Cardiac septum (tissue), 1 donor: ENCODE data around the gene ADGRG4. TPM values are rescaled to one million over a fixed set of nuclear protein-coding genes. Genes with fewer than 3 reads are reported as not detected.
"Not testable (repeated sequence)": the region's sequence is repeated elsewhere in the genome, so short reads cannot be mapped to it uniquely, and the experiment has no call there.

Experiments used
- DNase-seq: peaks from one replicate; pipeline ENCODE4 v3.0.0-alpha.2; 2020; ENCODE audit warnings: low spot score
- intact Hi-C: fragments of 100-400 bp; cut with DNase I; formaldehyde crosslinking; loops from one replicate; pipeline ENCODE4 v1.14.0; 2022
- long read RNA-seq: library from polyadenylated mRNA; unstranded; transcript quantifications from one replicate; pipeline ENCODE4 v2.0.0, GENCODE V29; 2021
- total RNA-seq: library from RNA; stranded (reverse); fragmentation: NEBNext Ultra II Directional; extraction: Animal tissue kit (Norgen Biotek cat#: 25700); gene quantifications from one replicate; pipeline ENCODE4 v1.2.1, GENCODE V29; 2021
- donor health status: DM: no; HTN: no; CAD: no.

ADGRG4 gene
- total RNA-seq, result 0.05 TPM
- long read RNA-seq, result 0 reads

GRCh38 chrX:136300721-136301120, at the start of gene ADGRG4:
ADGRG4 (plus strand) TSS chrX:136300963; CDS start chrX:136308778, 7,815 bp downstream.
- DNase-seq, intact Hi-C loops: not testable (repeated sequence)

GRCh38 chrX:136251041-136251991, 49.4 kb upstream of the ADGRG4 start, which contains the start of gene MAP7D3:
MAP7D3 (minus strand) TSS chrX:136251400; CDS start chrX:136251358, 42 bp downstream.
- DNase-seq, result peak; percentile 87

GRCh38 chrX:136255541-136255940, 45.2 kb upstream of the ADGRG4 start:
- intact Hi-C loops, result no loop called here
- DNase-seq, result no peak

More at GRCh38 chrX:136251041-136251991, 49.4 kb upstream of the ADGRG4 start, which contains the start of gene MAP7D3:
- intact Hi-C loops, result loop anchor here (5.0 kb wide), 2 partner anchors 84 to 224 kb away; no protein-coding TSS in a partner anchor

GRCh38 chrX:136256026-136256425, 44.7 kb upstream of the ADGRG4 start:
- no peak for DNase-seq
- intact Hi-C loops, result no loop called here

- intact Hi-C loops, result no loop called here
- DNase-seq, result no peak
These were observed 41.8 kb upstream of the ADGRG4 start for GRCh38 chrX:136258951-136259350.

- no peak for DNase-seq
- intact Hi-C loops, result no loop called here
These were observed 41.2 kb upstream of the ADGRG4 start for GRCh38 chrX:136259543-136259942.

GRCh38 chrX:136260776-136261175, 40.0 kb upstream of the ADGRG4 start:
- intact Hi-C loops, result loop anchor here (10.0 kb wide), 1 partner anchor 234 kb away; the partner anchor contains the start of gene HTATSF1
- no peak for DNase-seq

GRCh38 chrX:136261321-136261720, 39.4 kb upstream of the ADGRG4 start:
- intact Hi-C loops, result loop anchor here (10.0 kb wide), 1 partner anchor 233 kb away; the partner anchor contains the start of gene HTATSF1
- DNase-seq, result no peak

GRCh38 chrX:136262243-136262642, 38.5 kb upstream of the ADGRG4 start:
- no peak for DNase-seq
- intact Hi-C loops, result loop anchor here (10.0 kb wide), 1 partner anchor 233 kb away; the partner anchor contains the start of gene HTATSF1

- DNase-seq, result no peak
- intact Hi-C loops, result loop anchor here (10.0 kb wide), 1 partner anchor 232 kb away; the partner anchor contains the start of gene HTATSF1
These were observed 37.9 kb upstream of the ADGRG4 start for GRCh38 chrX:136262812-136263315.

- intact Hi-C loops, result loop anchor here (5.0 to 10.0 kb wide), 2 partner anchors 55 to 228 kb away; partner anchors contain the start of gene HTATSF1
- no peak for DNase-seq
These were observed 33.9 kb upstream of the ADGRG4 start for GRCh38 chrX:136266828-136267227.

GRCh38 chrX:136268051-136269048, 32.4 kb upstream of the ADGRG4 start:
- no peak for DNase-seq
- intact Hi-C loops, result loop anchor here (2.0 to 10.0 kb wide), 4 partner anchors 56 to 240 kb away; partner anchors contain the start of gene HTATSF1

GRCh38 chrX:136269921-136270320, 30.8 kb upstream of the ADGRG4 start:
- no peak for DNase-seq
- intact Hi-C loops, result loop anchor here (2.0 to 10.0 kb wide), 4 partner anchors 58 to 241 kb away; partner anchors contain the start of gene HTATSF1

GRCh38 chrX:136271300-136271699, 29.5 kb upstream of the ADGRG4 start:
- intact Hi-C loops, result no loop called here
- no peak for DNase-seq

GRCh38 chrX:136272325-136272724, 28.4 kb upstream of the ADGRG4 start:
- no peak for DNase-seq
- intact Hi-C loops, result no loop called here

- intact Hi-C loops, result no loop called here
- no peak for DNase-seq
These were observed 26.8 kb upstream of the ADGRG4 start for GRCh38 chrX:136273986-136274385.

- intact Hi-C loops, result no loop called here
- DNase-seq, result no peak
These were observed 25.2 kb upstream of the ADGRG4 start for GRCh38 chrX:136275553-136275952.

- DNase-seq, intact Hi-C loops: not testable (repeated sequence)
These were observed 14.4 kb upstream of the ADGRG4 start for GRCh38 chrX:136286375-136286774.

- intact Hi-C loops, result no loop called here
- DNase-seq, result no peak
These were observed 8.9 kb upstream of the ADGRG4 start for GRCh38 chrX:136291824-136292223.
